Measurements from ENCODE around the gene PER1. TPM values are rescaled to one million over a fixed set of nuclear protein-coding genes. Genes with fewer than 3 reads are reported as not detected.
"Not testable (repeated sequence)": the region's sequence is repeated elsewhere in the genome, so short reads cannot be mapped to it uniquely, and the experiment has no call there.

The PER1 gene
- total RNA-seq, 2 experiments from 2014 or later = 53.5 to 56.6 TPM

GRCh38 chr17:8108972-8109660 lies 43.1 kb downstream of the PER1 start:
- ChIA-PET POLR2A (interaction anchor here (1.0 to 2.5 kb wide), 4 partner anchors 10 to 118 kb away, joined by 3 to 9 read pairs (median 4); no protein-coding TSS in a partner anchor), CTCF (interaction anchor here (0.9 to 7.7 kb wide), 11 partner anchors 8 to 68 kb away, joined by 3 to 67 read pairs (median 8); partner anchors contain the start of gene ALOXE3)
- Mint-ChIP-seq H3K9me3 (no peaks in the 10 kb centered on the region), H3K27me3 (peaks cover 26% of the 10 kb centered on the region), H3K27ac (no peak overlapping the region), H3K4me3 (no peak overlapping the region), H3K36me3 (ENCODE audit: low read depth) (no peaks in the 10 kb centered on the region), H3K4me1 (peaks cover 16% of the 10 kb centered on the region)
- no peak for DNase-seq

GRCh38 chr17:8106980-8107379 lies 45.2 kb downstream of the PER1 start:
- CTCF ChIA-PET = interaction anchor here (0.8 to 7.7 kb wide), 2 partner anchors 14 to 46 kb away, joined by 3 to 64 read pairs; no protein-coding TSS in a partner anchor

GRCh38 chr17:8105957-8106398 lies 46.2 kb downstream of the PER1 start:
- ChIA-PET POLR2A (no interaction called here), CTCF (interaction anchor here (0.6 to 7.7 kb wide), 5 partner anchors 13 to 45 kb away, joined by 3 to 64 read pairs (median 13); no protein-coding TSS in a partner anchor)
- peaks cover 6% of the 10 kb centered on the region for H3K27me3 Mint-ChIP-seq
- H3K4me1 Mint-ChIP-seq = peaks cover 14% of the 10 kb centered on the region
- H3K27ac Mint-ChIP-seq = no peak overlapping the region
- DNase-seq = no peak
- no peaks in the 10 kb centered on the region for H3K36me3 Mint-ChIP-seq (ENCODE audit: low read depth)
- no peaks in the 10 kb centered on the region for H3K9me3 Mint-ChIP-seq
- no peak overlapping the region for H3K4me3 Mint-ChIP-seq

More at GRCh38 chr17:8106980-8107379, 45.2 kb downstream of the PER1 start:
- H3K27me3 Mint-ChIP-seq = peaks cover 12% of the 10 kb centered on the region
- H3K9me3 Mint-ChIP-seq; H3K36me3 Mint-ChIP-seq (ENCODE audit: low read depth); DNase-seq; H3K27ac Mint-ChIP-seq; H3K4me3 Mint-ChIP-seq: not testable (repeated sequence)
- POLR2A ChIA-PET = interaction anchor here (0.6 to 0.7 kb wide), 2 partner anchors 12 to 777 kb away, joined by 3 read pairs; no protein-coding TSS in a partner anchor
- H3K4me1 Mint-ChIP-seq = peaks cover 16% of the 10 kb centered on the region

DNA sequence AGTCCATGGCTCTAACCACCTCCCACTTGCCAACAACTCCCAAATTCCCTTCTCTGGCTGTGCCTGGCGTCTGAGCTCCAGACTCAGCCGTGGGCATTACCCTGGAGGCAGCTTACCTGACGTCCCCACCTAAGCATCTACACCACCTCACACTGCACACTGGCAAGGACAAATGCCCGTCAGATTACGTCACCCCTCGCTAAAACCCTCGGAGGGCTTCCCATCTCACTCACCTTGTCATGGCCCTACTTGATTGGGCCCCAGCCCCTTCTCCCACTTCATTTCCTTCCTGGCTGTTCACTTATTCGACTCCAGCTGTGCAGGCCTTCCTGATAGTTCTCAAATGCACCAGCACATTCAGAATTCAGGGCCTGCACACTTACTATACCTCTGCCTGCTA lies 47.3 kb downstream of the PER1 start:
- Mint-ChIP-seq H3K27ac (no peak overlapping the region), H3K27me3 (peaks cover 4% of the 10 kb centered on the region), H3K4me3 (no peak overlapping the region), H3K9me3 (no peaks in the 10 kb centered on the region), H3K4me1 (peaks cover 8% of the 10 kb centered on the region), H3K36me3 (ENCODE audit: low read depth) (no peaks in the 10 kb centered on the region)
- ChIA-PET CTCF (interaction anchor here (1.1 to 3.2 kb wide), 4 partner anchors 12 to 30 kb away, joined by 3 to 23 read pairs (median 10); partner anchors contain the start of genes ALOX12B and ALOXE3), POLR2A (interaction anchor here (0.9 to 1.0 kb wide), 3 partner anchors 12 to 68 kb away, joined by 3 read pairs; no protein-coding TSS in a partner anchor)
- no peak for DNase-seq

GRCh38 chr17:8103549-8103948 lies 48.7 kb downstream of the PER1 start:
- ChIA-PET POLR2A (no interaction called here), CTCF (interaction anchor here (1.1 to 3.2 kb wide), 5 partner anchors 10 to 43 kb away, joined by 4 to 23 read pairs (median 8); partner anchors contain the start of gene ALOXE3)
- H3K9me3 Mint-ChIP-seq = no peaks in the 10 kb centered on the region
- no peak for DNase-seq
- H3K4me1 Mint-ChIP-seq = peaks cover 8% of the 10 kb centered on the region
- H3K4me3 Mint-ChIP-seq = no peak overlapping the region
- H3K27ac Mint-ChIP-seq = no peak overlapping the region
- H3K27me3 Mint-ChIP-seq = peaks cover 4% of the 10 kb centered on the region
- no peaks in the 10 kb centered on the region for H3K36me3 Mint-ChIP-seq (ENCODE audit: low read depth)

- H3K27me3 Mint-ChIP-seq = peaks cover 9% of the 10 kb centered on the region
- peaks cover 8% of the 10 kb centered on the region for H3K4me1 Mint-ChIP-seq
- H3K27ac Mint-ChIP-seq = no peak overlapping the region
- H3K9me3 Mint-ChIP-seq = no peaks in the 10 kb centered on the region
- no peak overlapping the region for H3K4me3 Mint-ChIP-seq
- H3K36me3 Mint-ChIP-seq (ENCODE audit: low read depth) = no peaks in the 10 kb centered on the region
- no peak for DNase-seq
- ChIA-PET CTCF (interaction anchor here (1.0 to 3.5 kb wide), 6 partner anchors 8 to 60 kb away, joined by 3 to 21 read pairs (median 4); partner anchors contain the start of gene ALOXE3), POLR2A (interaction anchor here (2.1 kb wide), 1 partner anchor 72 kb away, joined by 6 read pairs; no protein-coding TSS in a partner anchor)
Measured at GRCh38 chr17:8101721-8102120, 50.5 kb downstream of the PER1 start.

- ChIA-PET CTCF (interaction anchor here (0.6 to 3.5 kb wide), 7 partner anchors 9 to 38 kb away, joined by 3 to 21 read pairs (median 4); partner anchors contain the start of gene ALOXE3), POLR2A (interaction anchor here (2.1 kb wide), 1 partner anchor 73 kb away, joined by 6 read pairs; no protein-coding TSS in a partner anchor)
- H3K4me1 Mint-ChIP-seq = peaks cover 4% of the 10 kb centered on the region
- no peak overlapping the region for H3K27ac Mint-ChIP-seq
- no peaks in the 10 kb centered on the region for H3K9me3 Mint-ChIP-seq
- DNase-seq = no peak
- peaks cover 18% of the 10 kb centered on the region for H3K27me3 Mint-ChIP-seq
- no peaks in the 10 kb centered on the region for H3K36me3 Mint-ChIP-seq (ENCODE audit: low read depth)
- no peak overlapping the region for H3K4me3 Mint-ChIP-seq
Measured at GRCh38 chr17:8100763-8101162, 51.4 kb downstream of the PER1 start.

GRCh38 chr17:8100111-8100510 lies 52.1 kb downstream of the PER1 start:
- POLR2A ChIA-PET = interaction anchor here (2.1 kb wide), 1 partner anchor 73 kb away, joined by 6 read pairs; no protein-coding TSS in a partner anchor
- no peak for DNase-seq
- no peak overlapping the region for H3K27ac Mint-ChIP-seq
- H3K9me3 Mint-ChIP-seq = no peaks in the 10 kb centered on the region
- no peaks in the 10 kb centered on the region for H3K36me3 Mint-ChIP-seq (ENCODE audit: low read depth)
- peaks cover 21% of the 10 kb centered on the region for H3K27me3 Mint-ChIP-seq
- CTCF ChIA-PET = interaction anchor here (1.1 to 3.5 kb wide), 5 partner anchors 10 to 38 kb away, joined by 3 to 21 read pairs (median 5); partner anchors contain the start of gene ALOXE3
- peaks cover 4% of the 10 kb centered on the region for H3K4me1 Mint-ChIP-seq
- H3K4me3 Mint-ChIP-seq = no peak overlapping the region

DNA sequence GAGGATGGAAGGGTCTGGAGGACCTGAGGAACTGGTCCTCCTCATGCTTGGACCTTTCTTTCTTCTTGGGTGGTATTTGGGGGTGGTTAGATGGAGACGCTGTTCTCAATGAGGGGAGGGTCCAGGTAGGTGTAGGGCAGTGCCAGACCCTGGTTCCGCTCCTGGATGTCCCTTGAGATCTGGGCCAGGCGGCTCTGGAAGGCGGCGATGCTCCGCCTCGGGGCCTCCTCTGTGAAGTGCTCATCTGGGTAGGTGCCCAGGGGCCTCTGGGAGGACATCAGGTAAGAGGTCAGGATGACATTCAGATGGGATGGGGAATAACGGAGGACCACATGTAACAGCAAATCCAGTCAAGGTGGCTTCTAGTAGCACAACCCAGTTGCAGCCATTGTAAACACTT lies 55.7 kb downstream of the PER1 start:
- Mint-ChIP-seq H3K9me3 (no peaks in the 10 kb centered on the region), H3K4me1 (peaks cover 16% of the 10 kb centered on the region), H3K4me3 (no peak overlapping the region), H3K27me3 (peaks cover 33% of the 10 kb centered on the region), H3K36me3 (ENCODE audit: low read depth) (no peaks in the 10 kb centered on the region), H3K27ac (no peak overlapping the region)
- DNase-seq = no peak
- ChIA-PET POLR2A (no interaction called here), CTCF (no interaction called here)

DNA sequence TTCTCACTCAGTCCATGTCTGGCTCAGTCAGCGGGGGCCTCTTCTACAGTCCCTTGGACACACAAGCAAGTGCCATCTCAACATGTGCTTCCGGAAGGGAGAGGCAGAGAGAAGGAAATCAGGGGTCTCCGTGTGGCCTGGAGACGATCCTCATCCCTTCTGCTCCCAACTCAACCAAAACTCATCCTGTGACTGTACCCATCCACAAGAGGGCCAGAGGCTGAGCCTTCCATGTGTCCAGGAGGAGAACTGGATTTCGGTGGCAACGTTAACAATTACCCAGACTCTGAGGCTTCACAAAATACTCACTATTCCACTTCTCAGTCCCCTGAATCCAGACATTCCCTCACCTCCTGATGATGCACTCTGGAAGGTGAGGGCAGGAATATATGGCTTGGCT lies 56.8 kb downstream of the PER1 start:
- peaks cover 16% of the 10 kb centered on the region for H3K4me1 Mint-ChIP-seq
- no peaks in the 10 kb centered on the region for H3K9me3 Mint-ChIP-seq
- CTCF ChIA-PET = interaction anchor here (3.6 to 3.9 kb wide), 2 partner anchors 15 to 16 kb away, joined by 12 to 67 read pairs; no protein-coding TSS in a partner anchor
- peaks cover 40% of the 10 kb centered on the region for H3K27me3 Mint-ChIP-seq
- H3K4me3 Mint-ChIP-seq = no peak overlapping the region
- DNase-seq = no peak
- H3K27ac Mint-ChIP-seq = no peak overlapping the region
- POLR2A ChIA-PET = no interaction called here
- no peaks in the 10 kb centered on the region for H3K36me3 Mint-ChIP-seq (ENCODE audit: low read depth)

- H3K4me3 Mint-ChIP-seq = no peak overlapping the region
- no peaks in the 10 kb centered on the region for H3K36me3 Mint-ChIP-seq (ENCODE audit: low read depth)
- no peak overlapping the region for H3K27ac Mint-ChIP-seq
- POLR2A ChIA-PET = interaction anchor here (0.7 to 0.9 kb wide), 2 partner anchors 19 to 36 kb away, joined by 3 read pairs; no protein-coding TSS in a partner anchor
- peaks cover 16% of the 10 kb centered on the region for H3K4me1 Mint-ChIP-seq
- peaks cover 45% of the 10 kb centered on the region for H3K27me3 Mint-ChIP-seq
- CTCF ChIA-PET = interaction anchor here (0.5 to 4.2 kb wide), 9 partner anchors 8 to 687 kb away, joined by 4 to 68 read pairs (median 5); partner anchors contain the start of genes ALOXE3 and TMEM256
- H3K9me3 Mint-ChIP-seq = no peaks in the 10 kb centered on the region
- no peak for DNase-seq
Measured at GRCh38 chr17:8091033-8091687, 61.0 kb downstream of the PER1 start.
